Left ventricle myocardium inferior (tissue), 1 donor: ENCODE results near the gene GRWD1. TPM values are rescaled to one million over a fixed set of nuclear protein-coding genes. Genes with fewer than 3 reads are reported as not detected.

Experiments
- DNase-seq: peaks from one replicate; pipeline ENCODE4 v3.0.0-alpha.2; 2020
- H3K27ac ChIP-seq: fragments of 200-600 bp; replicated peaks from 2 replicates; pipeline ENCODE4 v1.8.0; 2021
- H3K27me3 ChIP-seq: fragments of 200-600 bp; 2 replicates; pipeline ENCODE4 v1.8.0; 2021; ENCODE audit warnings: low read depth
- H3K36me3 ChIP-seq: fragments of 200-600 bp; 2 replicates; pipeline ENCODE4 v1.8.0; 2021
- H3K4me1 ChIP-seq: fragments of 200-600 bp; 2 replicates; pipeline ENCODE4 v1.8.0; 2021
- H3K4me3 ChIP-seq: fragments of 200-600 bp; 2 replicates; pipeline ENCODE4 v1.8.0; 2021; ENCODE audit warnings: mild to moderate bottlenecking, moderate library complexity
- H3K9me3 ChIP-seq: fragments of 200-600 bp; replicated peaks from 2 replicates; pipeline ENCODE4 v1.8.0; 2021
- intact Hi-C: fragments of 100-400 bp; cut with micrococcal nuclease; formaldehyde crosslinking; loops from one replicate; pipeline ENCODE4 v1.11.0; 2022
- total RNA-seq: library from RNA; stranded (reverse); fragmentation: NEBNext Ultra II Directional; extraction: Animal tissue kit (Norgen Biotek cat#: 25700); gene quantifications from one replicate; pipeline ENCODE4 v1.2.1, GENCODE V29; 2021
- TF ChIP-seq, protein P1 (sequence below): fragments of 200-600 bp; IDR thresholded peaks from 2 replicates; pipeline ENCODE4 v1.8.0; 2021; ENCODE audit warnings: antibody characterized with exemption, mild to moderate bottlenecking, borderline replicate concordance
- donor health status: DM: no; HTN: yes; CAD: no; lungs with severe emphysema.

GRWD1 gene
- total RNA-seq, 1 donor from 2014 or later, result 17.0 TPM

DNA sequence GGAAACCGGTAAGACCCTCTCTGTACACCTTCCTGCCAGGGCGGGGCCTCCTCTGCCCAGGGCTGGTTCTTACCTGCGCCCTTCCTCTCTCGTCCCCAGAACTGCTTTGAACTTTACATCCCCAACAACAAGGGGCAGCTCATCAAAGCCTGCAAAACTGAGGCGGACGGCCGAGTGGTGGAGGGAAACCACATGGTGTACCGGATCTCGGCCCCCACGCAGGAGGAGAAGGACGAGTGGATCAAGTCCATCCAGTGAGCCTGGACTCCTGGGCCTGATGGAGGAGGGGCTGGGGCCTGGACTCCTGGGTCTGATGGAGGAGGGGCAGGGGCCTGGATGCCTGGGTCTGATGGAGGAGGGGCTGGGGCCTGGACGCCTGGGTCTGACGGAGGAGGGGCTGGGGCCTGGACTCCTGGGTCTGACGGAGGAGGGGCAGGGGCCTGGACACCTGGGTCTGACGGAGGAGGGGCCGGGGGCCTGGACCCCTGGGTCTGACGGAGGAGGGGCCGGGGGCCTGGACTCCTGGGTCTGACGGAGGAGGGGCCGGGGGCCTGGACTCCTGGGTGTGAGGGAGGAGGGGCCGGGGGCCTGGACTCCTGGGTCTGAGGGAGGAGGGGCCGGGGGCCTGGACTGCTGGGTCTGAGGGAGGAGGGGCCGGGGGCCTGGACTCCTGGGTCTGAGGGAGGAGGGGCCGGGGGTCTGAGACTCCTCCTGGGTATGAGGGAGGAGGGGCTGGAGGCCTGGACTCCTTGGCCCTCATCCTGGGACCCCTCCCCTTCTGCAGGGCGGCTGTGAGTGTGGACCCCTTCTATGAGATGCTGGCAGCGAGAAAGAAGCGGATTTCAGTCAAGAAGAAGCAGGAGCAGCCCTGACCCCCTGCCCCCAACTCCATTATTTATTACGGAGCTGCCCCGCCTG lies 32.8 kb downstream of the GRWD1 start:
- Histone ChIP-seq H3K27ac (no peak overlapping the region), H3K4me1 (peaks cover 28% of the 10 kb centered on the region), H3K27me3 (no peaks in the 10 kb centered on the region), H3K36me3 (peaks cover 56% of the 10 kb centered on the region), H3K4me3 (no peak overlapping the region), H3K9me3 (no peaks in the 10 kb centered on the region)
- TF ChIP-seq, protein P1, sequence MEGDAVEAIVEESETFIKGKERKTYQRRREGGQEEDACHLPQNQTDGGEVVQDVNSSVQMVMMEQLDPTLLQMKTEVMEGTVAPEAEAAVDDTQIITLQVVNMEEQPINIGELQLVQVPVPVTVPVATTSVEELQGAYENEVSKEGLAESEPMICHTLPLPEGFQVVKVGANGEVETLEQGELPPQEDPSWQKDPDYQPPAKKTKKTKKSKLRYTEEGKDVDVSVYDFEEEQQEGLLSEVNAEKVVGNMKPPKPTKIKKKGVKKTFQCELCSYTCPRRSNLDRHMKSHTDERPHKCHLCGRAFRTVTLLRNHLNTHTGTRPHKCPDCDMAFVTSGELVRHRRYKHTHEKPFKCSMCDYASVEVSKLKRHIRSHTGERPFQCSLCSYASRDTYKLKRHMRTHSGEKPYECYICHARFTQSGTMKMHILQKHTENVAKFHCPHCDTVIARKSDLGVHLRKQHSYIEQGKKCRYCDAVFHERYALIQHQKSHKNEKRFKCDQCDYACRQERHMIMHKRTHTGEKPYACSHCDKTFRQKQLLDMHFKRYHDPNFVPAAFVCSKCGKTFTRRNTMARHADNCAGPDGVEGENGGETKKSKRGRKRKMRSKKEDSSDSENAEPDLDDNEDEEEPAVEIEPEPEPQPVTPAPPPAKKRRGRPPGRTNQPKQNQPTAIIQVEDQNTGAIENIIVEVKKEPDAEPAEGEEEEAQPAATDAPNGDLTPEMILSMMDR, result no peak
- intact Hi-C loops, result no loop called here
- no peak for DNase-seq

DNA sequence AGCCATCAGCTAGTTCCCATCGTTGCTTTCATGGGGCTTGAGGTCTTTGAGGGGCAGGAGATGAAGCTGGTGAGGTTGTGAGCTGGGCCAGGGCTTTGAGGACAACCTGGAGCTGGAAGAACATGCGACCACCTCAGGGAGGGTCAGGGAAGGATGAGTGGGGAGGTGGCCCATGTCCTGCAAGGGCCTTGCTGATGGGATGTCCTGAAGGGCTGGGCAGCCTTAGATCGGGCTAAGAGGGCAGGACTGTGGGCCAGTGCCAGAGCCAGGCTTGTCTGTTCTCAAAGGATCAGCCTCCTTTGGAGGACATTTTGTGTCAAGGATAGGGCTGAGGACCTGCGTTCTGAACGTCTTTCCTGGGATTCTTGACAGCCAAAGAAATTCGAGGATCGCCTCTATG lies 33.9 kb downstream of the GRWD1 start:
- Histone ChIP-seq H3K36me3 (peaks cover 45% of the 10 kb centered on the region), H3K9me3 (no peaks in the 10 kb centered on the region), H3K4me3 (peak overlapping the region; percentile 73), H3K4me1 (peaks cover 28% of the 10 kb centered on the region), H3K27me3 (no peaks in the 10 kb centered on the region), H3K27ac (peak overlapping the region; percentile 94)
- intact Hi-C loops, result no loop called here
- DNase-seq, result no peak
- TF ChIP-seq, protein P1, result no peak

DNA sequence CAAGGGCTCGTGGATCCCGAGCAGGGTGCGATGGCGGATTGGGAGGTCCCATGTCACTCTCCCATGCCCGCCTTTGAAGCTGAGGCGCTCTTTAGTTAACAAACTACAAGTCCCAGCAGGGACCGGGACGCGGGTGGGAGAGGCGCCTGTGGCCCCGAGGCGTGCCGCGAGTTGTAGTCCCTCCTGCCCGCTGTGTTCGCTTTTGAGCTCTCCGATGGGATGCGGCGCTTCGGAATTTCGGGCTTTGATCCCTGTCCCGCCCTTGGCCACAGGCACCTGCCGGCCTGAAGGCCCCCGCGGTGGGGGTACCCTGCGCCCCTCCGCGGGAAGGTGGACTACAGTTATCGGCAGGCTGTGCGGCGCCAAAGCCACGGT lies 34.4 kb downstream of the GRWD1 start:
- TF ChIP-seq, protein P1, result no peak
- Histone ChIP-seq H3K9me3 (no peaks in the 10 kb centered on the region), H3K4me3 (peak overlapping the region; percentile 73), H3K27me3 (no peaks in the 10 kb centered on the region), H3K27ac (peak overlapping the region; percentile 94), H3K4me1 (peaks cover 28% of the 10 kb centered on the region), H3K36me3 (peaks cover 40% of the 10 kb centered on the region)
- peak; percentile 70 for DNase-seq
- intact Hi-C loops, result no loop called here

DNA sequence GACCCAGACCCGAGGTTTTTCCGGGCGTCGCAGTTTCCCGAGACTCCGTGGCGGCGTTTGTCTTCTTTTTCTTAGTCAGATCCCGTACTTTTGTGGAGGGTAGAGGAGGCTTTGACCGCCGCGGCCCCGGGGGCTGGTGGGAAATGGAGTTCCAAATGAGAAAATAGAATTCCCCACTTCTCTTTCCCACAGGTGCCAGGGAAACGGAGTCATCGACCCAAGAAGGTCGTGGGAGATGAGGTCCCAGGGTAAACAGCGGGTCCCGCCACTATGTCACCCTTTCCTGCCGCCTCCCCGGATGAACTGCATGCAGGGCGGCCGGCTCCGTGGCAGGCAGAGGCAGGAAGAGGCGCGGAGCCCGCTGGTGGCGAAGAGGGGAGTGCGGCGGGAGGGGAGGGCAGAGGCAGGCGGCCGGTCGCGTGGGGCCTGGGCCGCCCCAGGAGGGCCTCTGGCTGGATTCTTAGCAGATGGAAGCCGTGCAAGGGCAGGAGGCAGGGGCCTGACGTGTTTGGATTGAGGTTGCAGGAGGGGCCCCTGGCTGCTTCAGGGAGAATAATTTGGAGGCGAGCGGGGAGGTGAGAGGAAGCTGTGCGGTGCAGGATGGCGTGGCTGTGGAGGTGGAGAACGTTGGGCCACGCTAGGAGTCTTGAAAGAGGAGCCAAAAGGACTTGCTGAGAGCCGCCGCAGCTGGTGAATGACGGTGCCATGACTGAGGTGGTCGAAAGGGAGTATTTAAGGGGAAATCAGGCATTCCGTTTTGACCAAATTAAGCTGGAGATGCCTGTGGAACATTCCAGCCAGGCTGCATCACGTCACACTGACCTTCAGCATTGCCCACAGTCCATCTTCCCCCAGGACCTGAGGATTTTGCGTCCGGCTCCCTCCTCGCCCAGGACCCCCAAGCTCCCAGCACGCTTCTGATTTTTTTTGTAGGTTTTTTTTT lies 35.0 kb downstream of the GRWD1 start:
- Histone ChIP-seq H3K27me3 (no peaks in the 10 kb centered on the region), H3K27ac (peak overlapping the region; percentile 94), H3K4me1 (peaks cover 28% of the 10 kb centered on the region), H3K4me3 (peak overlapping the region; percentile 73), H3K9me3 (no peaks in the 10 kb centered on the region), H3K36me3 (peaks cover 33% of the 10 kb centered on the region)
- peak; percentile 56 for DNase-seq
- TF ChIP-seq, protein P1, result no peak
- intact Hi-C loops, result no loop called here

DNA sequence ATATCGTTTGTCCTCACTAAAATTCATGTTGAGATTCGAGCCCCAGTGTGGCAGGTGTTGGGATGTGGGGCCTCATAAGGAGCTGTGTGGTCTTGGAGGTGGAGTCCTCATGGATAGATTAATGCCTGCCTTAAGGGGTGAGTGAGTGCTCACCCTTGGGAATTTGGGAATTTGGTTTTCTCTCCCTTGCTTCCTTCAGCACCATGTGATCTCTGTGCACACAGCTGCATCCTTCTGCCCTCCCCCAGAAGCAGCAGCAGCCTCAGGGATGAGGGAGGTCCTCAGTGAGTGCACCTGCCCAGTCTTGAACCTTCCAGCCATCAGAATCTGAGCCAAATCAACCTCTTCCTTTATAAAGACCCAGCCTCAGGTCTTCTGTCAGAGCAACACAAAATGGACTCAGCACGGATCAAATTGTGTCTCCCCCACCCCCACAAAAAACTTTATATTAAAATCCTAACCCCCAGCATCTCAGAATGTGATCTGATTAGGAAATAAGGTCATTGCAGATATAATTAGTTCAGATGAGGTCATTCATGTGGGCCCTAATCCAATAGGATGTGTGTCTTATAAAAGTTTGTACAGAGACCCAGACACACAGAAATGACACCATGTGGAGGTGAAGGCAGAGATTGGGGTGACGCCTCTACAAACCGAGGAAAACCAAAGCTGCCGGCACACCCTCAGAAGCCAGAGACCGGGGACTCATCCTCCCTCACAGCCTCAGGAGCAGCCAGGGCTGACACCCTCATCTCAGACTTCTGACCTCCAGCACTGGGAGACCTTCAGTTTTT lies 36.3 kb downstream of the GRWD1 start:
- no peak for DNase-seq
- no peaks in the 10 kb centered on the region for H3K27me3 ChIP-seq
- H3K36me3 ChIP-seq, result peaks cover 21% of the 10 kb centered on the region
- H3K4me3 ChIP-seq, result no peak overlapping the region
- TF ChIP-seq, protein P1, result no peak
- peaks cover 28% of the 10 kb centered on the region for H3K4me1 ChIP-seq
- H3K27ac ChIP-seq, result peak overlapping the region; percentile 94
- intact Hi-C loops, result no loop called here
- H3K9me3 ChIP-seq, result no peaks in the 10 kb centered on the region
